HEK293 (cell line): ENCODE results near the gene UBXN10.
A peak's percentile ranks its signal among the peaks of the same experiment; 100 is the strongest.

ENCODE experiments used
- CTCF ChIA-PET: fragments of 350-600 bp; formaldehyde crosslinking; extraction: SDS; loops from one replicate; lab custom pipeline; 2021; ENCODE audit warnings: antibody characterized with exemption; lab: Yijun Ruan, JAX
- POLR2A ChIA-PET: fragments of 300-600 bp; formaldehyde crosslinking; extraction: SDS; loops from one replicate; lab custom pipeline; 2020; ENCODE audit warnings: antibody characterized with exemption, inconsistent platforms; lab: Yijun Ruan, JAX
- H3K27ac ChIP-seq: fragments of 200-500 bp; sonication (Bioruptor generic); 2 replicates; pipeline ENCODE4 v1.5.1; 2014; ENCODE audit warnings: low read depth, low read length, control low read depth, inconsistent platforms; ENCODE audit errors: extremely low read depth
- H3K36me3 ChIP-seq, 2 experiments: fragments of 200-500 bp in 1 of 2; sonication (Bioruptor generic) in 1 of 2; 1 replicate in 1 of 2; 2 replicates in 1 of 2; pipeline ENCODE4 v1.5.1; 2014 to 2017; ENCODE audit warnings: inconsistent platforms in 2 of 2, low read length in 2 of 2; ENCODE audit not compliant: control insufficient read depth in 2 of 2, insufficient read depth in 1 of 2
- H3K4me1 ChIP-seq: fragments of 200-500 bp; sonication (Bioruptor generic); 2 replicates; pipeline ENCODE4 v1.5.1; 2014; ENCODE audit warnings: mild to moderate bottlenecking, low read length, inconsistent platforms; ENCODE audit not compliant: control insufficient read depth, insufficient read depth
- H3K4me3 ChIP-seq: 2 replicates; pipeline ENCODE4 v1.5.1; 2011; ENCODE audit warnings: low read depth, mild to moderate bottlenecking, control low read depth, low read length, moderate library complexity
- H3K9me3 ChIP-seq: fragments of 200-500 bp; sonication (Bioruptor generic); 2 replicates; pipeline ENCODE4 v1.5.1; 2014; ENCODE audit warnings: low read depth, low read length, inconsistent platforms; ENCODE audit not compliant: control insufficient read depth, insufficient read depth
- ATF2 ChIP-seq: fragments of 450-650 bp; formaldehyde crosslinking; IDR thresholded peaks from 2 replicates; pipeline ENCODE4 v1.5.1; 2016; ENCODE audit warnings: missing biosample characterization, missing genetic modification characterization, low read depth
- GLI4 ChIP-seq: fragments of 450-650 bp; formaldehyde crosslinking; IDR thresholded peaks from 2 replicates; pipeline ENCODE4 v1.5.1; 2016; ENCODE audit warnings: missing biosample characterization, missing genetic modification characterization
- KLF9 ChIP-seq: fragments of 450-650 bp; formaldehyde crosslinking; IDR thresholded peaks from 2 replicates; pipeline ENCODE4 v1.5.1; 2016; ENCODE audit warnings: missing biosample characterization, missing genetic modification characterization, low read depth
- OSR2 ChIP-seq: fragments of 450-650 bp; formaldehyde crosslinking; IDR thresholded peaks from 2 replicates; pipeline ENCODE4 v1.5.1; 2016; ENCODE audit warnings: missing biosample characterization, missing genetic modification characterization
- PRDM10 ChIP-seq: fragments of 450-650 bp; formaldehyde crosslinking; IDR thresholded peaks from 2 replicates; pipeline ENCODE4 v1.5.1; 2016; ENCODE audit warnings: missing biosample characterization, missing genetic modification characterization
- PRDM4 ChIP-seq: fragments of 450-650 bp; formaldehyde crosslinking; IDR thresholded peaks from 2 replicates; pipeline ENCODE4 v1.5.1; 2017; ENCODE audit warnings: missing biosample characterization, missing genetic modification characterization
- SP2 ChIP-seq: fragments of 450-650 bp; formaldehyde crosslinking; IDR thresholded peaks from 2 replicates; pipeline ENCODE4 v1.5.1; 2016; ENCODE audit warnings: missing biosample characterization, missing genetic modification characterization
- TRIM28 ChIP-seq: IDR thresholded peaks from 2 replicates; pipeline ENCODE4 v1.6.1; 2011; ENCODE audit warnings: low read length, control low read depth, borderline replicate concordance
- ZFHX2 ChIP-seq: fragments of 450-650 bp; formaldehyde crosslinking; conservative IDR thresholded peaks from 2 replicates; pipeline ENCODE4 v1.5.1; 2016; ENCODE audit warnings: missing biosample characterization, missing genetic modification characterization
- ZNF16 ChIP-seq: fragments of 450-650 bp; formaldehyde crosslinking; IDR thresholded peaks from 2 replicates; pipeline ENCODE4 v1.5.1; 2016; ENCODE audit warnings: low read depth, missing biosample characterization, missing genetic modification characterization
- ZNF202 ChIP-seq: fragments of 450-650 bp; formaldehyde crosslinking; IDR thresholded peaks from 2 replicates; pipeline ENCODE4 v1.5.1; 2016; ENCODE audit warnings: missing biosample characterization, missing genetic modification characterization, borderline replicate concordance
- ZNF24 ChIP-seq: fragments of 450-650 bp; formaldehyde crosslinking; IDR thresholded peaks from 2 replicates; pipeline ENCODE4 v1.5.1; 2016; ENCODE audit warnings: missing biosample characterization, missing genetic modification characterization
- ZNF274 ChIP-seq, 2 experiments: fragments of 200-500 bp in 1 of 2; fragments of 450-650 bp in 1 of 2; sonication (Bioruptor generic) in 1 of 2; formaldehyde crosslinking in 1 of 2; IDR thresholded peaks; 2 replicates each; pipeline versions ENCODE4 v1.5.1 to v1.6.1; 2014 to 2016; ENCODE audit warnings: borderline replicate concordance in 1 of 2, inconsistent platforms in 1 of 2, low read length in 1 of 2, missing biosample characterization in 1 of 2, missing genetic modification characterization in 1 of 2
- ZNF501 ChIP-seq: fragments of 450-650 bp; formaldehyde crosslinking; IDR thresholded peaks from 2 replicates; pipeline ENCODE4 v1.5.1; 2016; ENCODE audit warnings: missing biosample characterization, missing genetic modification characterization
- ZNF510 ChIP-seq: fragments of 450-650 bp; formaldehyde crosslinking; IDR thresholded peaks from 2 replicates; pipeline ENCODE4 v1.5.1; 2018; ENCODE audit warnings: mild to moderate bottlenecking, missing genetic modification characterization, missing biosample characterization; ENCODE audit not compliant: insufficient replicate concordance
- ZNF560 ChIP-seq: fragments of 450-650 bp; formaldehyde crosslinking; IDR thresholded peaks from 2 replicates; pipeline ENCODE4 v1.5.1; 2017; ENCODE audit warnings: missing biosample characterization, missing genetic modification characterization, borderline replicate concordance
- ZNF658 ChIP-seq: fragments of 450-650 bp; formaldehyde crosslinking; IDR thresholded peaks from 2 replicates; pipeline ENCODE4; 2016; ENCODE audit warnings: missing biosample characterization, missing genetic modification characterization
- ZNF747 ChIP-seq: fragments of 450-650 bp; formaldehyde crosslinking; IDR thresholded peaks from 2 replicates; pipeline ENCODE4 v1.5.1; 2016; ENCODE audit warnings: missing biosample characterization, missing genetic modification characterization
- ZSCAN23 ChIP-seq: fragments of 450-650 bp; formaldehyde crosslinking; IDR thresholded peaks from 2 replicates; pipeline ENCODE4 v1.5.1; 2016; ENCODE audit warnings: missing biosample characterization, missing genetic modification characterization
- TF ChIP-seq, protein P1 (sequence below): fragments of 450-650 bp; formaldehyde crosslinking; IDR thresholded peaks from 2 replicates; pipeline ENCODE4 v1.5.1; 2016; ENCODE audit warnings: missing biosample characterization, missing genetic modification characterization

The UBXN10 gene

GRCh38 chr1:20167126-20167525 is 18.8 kb upstream of the UBXN10 start:
- no peak overlapping the region for H3K27ac ChIP-seq
- ChIA-PET CTCF (interaction anchor here (0.6 to 1.7 kb wide), 6 partner anchors 14 to 386 kb away, joined by 3 to 7 read pairs (median 3); no protein-coding TSS in a partner anchor), POLR2A (no interaction called here)

DNA sequence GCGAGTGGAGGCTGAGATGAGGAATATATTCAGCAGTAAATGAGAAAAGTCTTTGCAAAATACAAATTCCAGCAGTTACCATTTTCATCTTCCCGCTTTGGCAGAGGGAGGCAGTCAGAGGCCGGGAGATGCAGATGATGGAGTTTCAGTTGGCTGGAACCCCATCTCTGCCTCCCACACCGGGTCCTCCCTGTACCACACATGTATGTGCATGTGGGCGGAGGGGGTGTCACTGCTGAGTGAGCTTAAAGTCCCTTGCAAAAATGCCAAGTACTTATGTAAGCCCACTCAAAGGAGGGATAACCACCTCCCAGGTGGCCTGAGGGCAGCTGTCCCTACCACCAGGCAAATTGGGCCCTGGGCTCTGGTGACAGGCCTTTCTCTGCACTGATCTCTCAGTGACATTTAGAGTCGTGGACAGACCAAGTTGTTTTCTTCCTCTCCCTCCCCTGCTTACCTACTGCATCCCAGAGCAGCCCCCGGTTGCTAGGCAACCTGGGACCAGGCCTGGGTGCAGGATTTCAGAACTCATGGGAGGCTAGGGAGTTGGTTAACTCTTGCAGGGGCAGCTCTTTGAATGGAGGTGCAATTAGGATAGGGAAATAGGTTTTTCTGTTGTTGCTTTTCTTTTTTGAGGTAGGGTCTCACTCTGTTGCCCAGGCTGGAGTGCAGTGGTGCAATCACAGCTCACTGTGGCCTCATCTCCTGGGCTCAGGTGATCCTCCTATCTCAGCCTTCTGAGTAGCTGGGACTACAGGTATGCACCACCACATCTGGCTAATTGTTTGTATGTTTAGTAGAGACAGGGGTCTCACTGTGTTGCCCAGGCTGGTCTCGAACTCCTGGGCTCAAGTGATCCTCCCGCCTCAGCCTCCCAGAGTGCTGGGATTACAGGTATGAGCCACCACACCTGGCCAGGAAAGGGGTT is 17.1 kb upstream of the UBXN10 start:
- H3K36me3 ChIP-seq: no peaks in the 10 kb centered on the region
- no peak overlapping the region for H3K4me3 ChIP-seq
- ChIA-PET POLR2A (no interaction called here), CTCF (interaction anchor here (0.6 to 1.7 kb wide), 6 partner anchors 10 to 528 kb away, joined by 3 to 7 read pairs (median 3); no protein-coding TSS in a partner anchor)
- H3K27ac ChIP-seq: no peak overlapping the region
- H3K9me3 ChIP-seq: no peaks in the 10 kb centered on the region
- H3K4me1 ChIP-seq: no peaks in the 10 kb centered on the region
- TF ChIP-seq TRIM28 (no peak), SP2 (tag by site-specific recombination) (no peak), ZNF202 (tag by site-specific recombination) (no peak), PRDM4 (tag by site-specific recombination) (no peak), OSR2 (tag by site-specific recombination) (no peak), ZFHX2 (tag by site-specific recombination) (peak; percentile 92), ZNF24 (tag by site-specific recombination) (no peak), ZNF16 (tag by site-specific recombination) (no peak), ZSCAN23 (tag by site-specific recombination) (no peak), ZNF658 (tag by site-specific recombination) (no peak), ZNF560 (no peak), GLI4 (tag by site-specific recombination) (no peak), ZNF501 (tag by site-specific recombination) (no peak)

More at GRCh38 chr1:20167126-20167525, 18.8 kb upstream of the UBXN10 start:
- TF ChIP-seq ZNF501 (tag by site-specific recombination): no peak
- TF ChIP-seq ZNF560: no peak
- no peak for TF ChIP-seq ZFHX2 (tag by site-specific recombination)
- no peak for TF ChIP-seq KLF9 (tag by site-specific recombination)
- TF ChIP-seq ZNF274 (IDR thresholded peaks at IDR 0.05; ENCODE audit: low read length): no peak
- no peak for TF ChIP-seq ZNF274 (tag by site-specific recombination; IDR thresholded peaks at IDR 0.05; ENCODE audit: borderline replicate concordance)
- TF ChIP-seq, protein P1, sequence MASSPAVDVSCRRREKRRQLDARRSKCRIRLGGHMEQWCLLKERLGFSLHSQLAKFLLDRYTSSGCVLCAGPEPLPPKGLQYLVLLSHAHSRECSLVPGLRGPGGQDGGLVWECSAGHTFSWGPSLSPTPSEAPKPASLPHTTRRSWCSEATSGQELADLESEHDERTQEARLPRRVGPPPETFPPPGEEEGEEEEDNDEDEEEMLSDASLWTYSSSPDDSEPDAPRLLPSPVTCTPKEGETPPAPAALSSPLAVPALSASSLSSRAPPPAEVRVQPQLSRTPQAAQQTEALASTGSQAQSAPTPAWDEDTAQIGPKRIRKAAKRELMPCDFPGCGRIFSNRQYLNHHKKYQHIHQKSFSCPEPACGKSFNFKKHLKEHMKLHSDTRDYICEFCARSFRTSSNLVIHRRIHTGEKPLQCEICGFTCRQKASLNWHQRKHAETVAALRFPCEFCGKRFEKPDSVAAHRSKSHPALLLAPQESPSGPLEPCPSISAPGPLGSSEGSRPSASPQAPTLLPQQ: no peak
- TF ChIP-seq ATF2: no peak
- TF ChIP-seq PRDM10 (tag by site-specific recombination): no peak
- TF ChIP-seq ZNF747 (tag by site-specific recombination): no peak
- no peak for TF ChIP-seq ZNF510 (tag by site-specific recombination)
- TF ChIP-seq, all 188 proteins: peak for 0
- H3K4me3 ChIP-seq: no peak overlapping the region
- no peaks in the 10 kb centered on the region for H3K36me3 ChIP-seq
- no peaks in the 10 kb centered on the region for H3K9me3 ChIP-seq
- no peaks in the 10 kb centered on the region for H3K4me1 ChIP-seq
